A673 (cell line): ENCODE results near the gene HTR1D.

Experiments used
- EZH2 ChIP-seq: fragments of 200-600 bp; sonication (generic); IDR thresholded peaks from 2 replicates; pipeline ENCODE4 v1.6.1; 2017; ENCODE audit warnings: borderline replicate concordance, low read depth, mild to moderate bottlenecking, mixed read lengths, antibody characterized with exemption, low read length; ENCODE audit not compliant: poor library complexity, severe bottlenecking
- TF ChIP-seq, protein P1 (sequence below): fragments of 300-800, 200-600 bp; sonication (generic); conservative IDR thresholded peaks from 2 replicates; pipeline ENCODE4 v1.5.1; 2017; ENCODE audit warnings: low read depth, mild to moderate bottlenecking, antibody characterized with exemption, low read length, moderate library complexity, mixed read lengths

DNA sequence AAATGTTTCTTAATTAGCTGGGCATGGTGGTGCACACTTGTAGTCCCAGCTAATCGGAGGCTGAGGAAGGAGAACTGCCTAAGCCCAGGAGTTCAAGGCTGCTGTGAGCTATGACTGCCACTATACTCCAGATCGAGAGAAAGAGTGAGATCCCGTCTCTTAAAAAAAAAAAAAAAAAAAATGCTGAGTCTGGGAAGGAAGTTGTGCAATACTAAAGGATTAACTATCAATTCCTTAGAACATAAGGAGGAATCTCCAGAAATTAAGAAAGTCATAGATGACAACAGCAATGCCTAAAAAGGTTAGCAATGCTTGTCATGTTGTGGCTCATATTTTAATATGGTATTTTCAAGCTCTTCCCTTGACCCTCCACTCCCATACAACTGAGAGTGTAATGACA, 53.9 kb downstream of the HTR1D start:
- TF ChIP-seq, protein P1, sequence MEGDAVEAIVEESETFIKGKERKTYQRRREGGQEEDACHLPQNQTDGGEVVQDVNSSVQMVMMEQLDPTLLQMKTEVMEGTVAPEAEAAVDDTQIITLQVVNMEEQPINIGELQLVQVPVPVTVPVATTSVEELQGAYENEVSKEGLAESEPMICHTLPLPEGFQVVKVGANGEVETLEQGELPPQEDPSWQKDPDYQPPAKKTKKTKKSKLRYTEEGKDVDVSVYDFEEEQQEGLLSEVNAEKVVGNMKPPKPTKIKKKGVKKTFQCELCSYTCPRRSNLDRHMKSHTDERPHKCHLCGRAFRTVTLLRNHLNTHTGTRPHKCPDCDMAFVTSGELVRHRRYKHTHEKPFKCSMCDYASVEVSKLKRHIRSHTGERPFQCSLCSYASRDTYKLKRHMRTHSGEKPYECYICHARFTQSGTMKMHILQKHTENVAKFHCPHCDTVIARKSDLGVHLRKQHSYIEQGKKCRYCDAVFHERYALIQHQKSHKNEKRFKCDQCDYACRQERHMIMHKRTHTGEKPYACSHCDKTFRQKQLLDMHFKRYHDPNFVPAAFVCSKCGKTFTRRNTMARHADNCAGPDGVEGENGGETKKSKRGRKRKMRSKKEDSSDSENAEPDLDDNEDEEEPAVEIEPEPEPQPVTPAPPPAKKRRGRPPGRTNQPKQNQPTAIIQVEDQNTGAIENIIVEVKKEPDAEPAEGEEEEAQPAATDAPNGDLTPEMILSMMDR = no peak
- no peak for TF ChIP-seq EZH2
